ENCODE data around the gene TSR3. TPM values are rescaled to one million over a fixed set of nuclear protein-coding genes. Genes with fewer than 3 reads are reported as not detected.

TSR3 gene
- total and polyA plus RNA-seq, 2 of the 13 experiments (the other 11 are each of a cell fraction or from before 2014, with no cell fraction given): 24.2 to 51.0 TPM

- TF ChIP-seq USF2 (IDR thresholded peaks at IDR 0.05; ENCODE audit: low read depth, low read length) (no peak), USF2 (CRISPR knock-in tag; IDR thresholded peaks at IDR 0.05; ENCODE audit: borderline replicate concordance) (no peak), ZNF160 (CRISPR knock-in tag; IDR thresholded peaks at IDR 0.05) (no peak), ZNF329 (CRISPR knock-in tag; IDR thresholded peaks at IDR 0.05; ENCODE audit: low read depth) (no peak), PRPF4 (IDR thresholded peaks at IDR 0.05; ENCODE audit: low read depth, low read length, poor library complexity, severe bottlenecking) (no peak), YEATS2 (CRISPR knock-in tag; IDR thresholded peaks at IDR 0.05; ENCODE audit: borderline replicate concordance) (no peak; the same call in 1 of the 2 replicates), ZNF230 (CRISPR knock-in tag; IDR thresholded peaks at IDR 0.05) (no peak), STAT5B (CRISPR knock-in tag; IDR thresholded peaks at IDR 0.05) (no peak), ZNF550 (CRISPR knock-in tag; IDR thresholded peaks at IDR 0.05; ENCODE audit: borderline replicate concordance) (no peak), FOXJ3 (CRISPR knock-in tag; IDR thresholded peaks at IDR 0.05; ENCODE audit: borderline replicate concordance) (no peak), MBD4 (IDR thresholded peaks at IDR 0.05; ENCODE audit: borderline replicate concordance, low read length) (no peak), MLX (CRISPR knock-in tag; IDR thresholded peaks at IDR 0.05) (no peak), SNRNP70 (IDR thresholded peaks at IDR 0.05; ENCODE audit: low read depth, low read length) (no peak), ZKSCAN1 (IDR thresholded peaks at IDR 0.05; ENCODE audit: low read length) (no peak), RAD51 (IDR thresholded peaks at IDR 0.05; ENCODE audit: borderline replicate concordance) (no peak), RXRB (CRISPR knock-in tag; IDR thresholded peaks at IDR 0.05; ENCODE audit: borderline replicate concordance) (peak; percentile 31; the same call in 1 of the 2 replicates), ZNF274 (CRISPR knock-in tag; IDR thresholded peaks at IDR 0.05) (no peak), ZNF503 (CRISPR knock-in tag; IDR thresholded peaks at IDR 0.05) (no peak; the same call in 1 of the 2 replicates), MZF1 (CRISPR knock-in tag; IDR thresholded peaks at IDR 0.05; ENCODE audit: borderline replicate concordance) (no peak), DMAP1 (CRISPR knock-in tag; IDR thresholded peaks at IDR 0.05) (no peak), ZBTB39 (CRISPR knock-in tag; IDR thresholded peaks at IDR 0.05) (no peak), ADNP (CRISPR knock-in tag; IDR thresholded peaks at IDR 0.05) (no peak), ZNF260 (CRISPR knock-in tag; IDR thresholded peaks at IDR 0.05; ENCODE audit: borderline replicate concordance, low read depth) (no peak), ZFP41 (CRISPR knock-in tag; IDR thresholded peaks at IDR 0.05; ENCODE audit: borderline replicate concordance) (no peak)
Observed at GRCh38 chr16:1331712-1332617, 19.7 kb downstream of the TSR3 start (continued).
